Measurements from ENCODE around the gene PKD2L1. TPM values are rescaled to one million over a fixed set of nuclear protein-coding genes. Genes with fewer than 3 reads are reported as not detected.
"Not testable (repeated sequence)": the region's sequence is repeated elsewhere in the genome, so short reads cannot be mapped to it uniquely, and the experiment has no call there.

Gene PKD2L1
- total RNA-seq, 1 donor from 2014 or later = 0.44 TPM

DNA sequence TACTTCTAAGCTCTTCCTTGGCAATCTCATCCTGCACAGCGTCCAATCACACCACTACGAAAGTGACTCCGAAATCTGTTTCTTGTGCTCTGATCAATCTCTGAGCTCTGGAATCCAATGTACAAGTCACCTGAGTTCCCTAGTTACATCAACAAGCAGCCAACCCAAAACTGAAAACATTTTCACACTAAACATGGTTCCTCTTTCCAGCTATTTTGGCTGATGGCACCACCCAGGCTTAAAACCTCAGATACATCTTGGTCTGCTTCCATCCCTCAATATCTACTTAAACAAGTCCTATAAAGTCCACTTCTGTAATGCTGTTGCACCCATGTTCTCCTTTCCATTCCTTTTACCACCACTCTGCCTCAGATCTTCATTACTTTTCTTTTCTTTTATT, 47.1 kb downstream of the PKD2L1 start:
- DNase-seq = no peak
- no peak overlapping the region for H3K27ac Mint-ChIP-seq (ENCODE audit: unreplicated experiment)
- peaks cover 12% of the 10 kb centered on the region for H3K9me3 Mint-ChIP-seq (ENCODE audit: unreplicated experiment)
- TF ChIP-seq, protein P1, sequence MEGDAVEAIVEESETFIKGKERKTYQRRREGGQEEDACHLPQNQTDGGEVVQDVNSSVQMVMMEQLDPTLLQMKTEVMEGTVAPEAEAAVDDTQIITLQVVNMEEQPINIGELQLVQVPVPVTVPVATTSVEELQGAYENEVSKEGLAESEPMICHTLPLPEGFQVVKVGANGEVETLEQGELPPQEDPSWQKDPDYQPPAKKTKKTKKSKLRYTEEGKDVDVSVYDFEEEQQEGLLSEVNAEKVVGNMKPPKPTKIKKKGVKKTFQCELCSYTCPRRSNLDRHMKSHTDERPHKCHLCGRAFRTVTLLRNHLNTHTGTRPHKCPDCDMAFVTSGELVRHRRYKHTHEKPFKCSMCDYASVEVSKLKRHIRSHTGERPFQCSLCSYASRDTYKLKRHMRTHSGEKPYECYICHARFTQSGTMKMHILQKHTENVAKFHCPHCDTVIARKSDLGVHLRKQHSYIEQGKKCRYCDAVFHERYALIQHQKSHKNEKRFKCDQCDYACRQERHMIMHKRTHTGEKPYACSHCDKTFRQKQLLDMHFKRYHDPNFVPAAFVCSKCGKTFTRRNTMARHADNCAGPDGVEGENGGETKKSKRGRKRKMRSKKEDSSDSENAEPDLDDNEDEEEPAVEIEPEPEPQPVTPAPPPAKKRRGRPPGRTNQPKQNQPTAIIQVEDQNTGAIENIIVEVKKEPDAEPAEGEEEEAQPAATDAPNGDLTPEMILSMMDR (IDR thresholded peaks at IDR 0.05; ENCODE audit: partially characterized antibody, unreplicated experiment) = no peak
- peaks cover 7% of the 10 kb centered on the region for H3K36me3 Mint-ChIP-seq (ENCODE audit: unreplicated experiment)
- no peak overlapping the region for H3K4me3 Mint-ChIP-seq (ENCODE audit: unreplicated experiment)
- H3K4me1 Mint-ChIP-seq (ENCODE audit: low read depth, unreplicated experiment) = peaks cover 8% of the 10 kb centered on the region
- peaks cover 12% of the 10 kb centered on the region for H3K27me3 Mint-ChIP-seq (ENCODE audit: unreplicated experiment)

DNA sequence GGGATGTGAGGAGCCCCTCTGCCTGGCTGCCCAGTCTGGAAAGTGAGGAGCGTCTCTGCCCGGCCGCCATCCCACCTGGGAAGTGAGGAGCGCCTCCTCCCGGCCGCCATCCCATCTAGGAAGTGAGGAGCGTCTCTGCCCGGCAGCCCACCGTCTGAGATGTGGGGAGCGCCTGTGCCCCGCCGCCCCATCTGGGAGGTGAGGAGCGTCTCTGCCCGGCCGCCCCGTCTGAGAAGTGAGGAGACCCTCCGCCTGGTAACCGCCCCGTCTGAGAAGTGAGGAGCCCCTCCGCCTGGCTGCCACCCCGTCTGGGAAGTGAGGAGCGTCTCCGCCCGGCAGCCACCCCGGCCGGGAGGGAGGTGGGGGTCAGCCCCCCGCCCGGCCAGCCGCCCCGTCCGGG, 53.1 kb downstream of the PKD2L1 start:
- not testable (repeated sequence) for H3K4me3 Mint-ChIP-seq (ENCODE audit: unreplicated experiment); H3K27ac Mint-ChIP-seq (ENCODE audit: unreplicated experiment); DNase-seq; H3K9me3 Mint-ChIP-seq (ENCODE audit: unreplicated experiment); H3K27me3 Mint-ChIP-seq (ENCODE audit: unreplicated experiment); H3K4me1 Mint-ChIP-seq (ENCODE audit: low read depth, unreplicated experiment)
- H3K36me3 Mint-ChIP-seq (ENCODE audit: unreplicated experiment) = peaks cover 14% of the 10 kb centered on the region

DNA sequence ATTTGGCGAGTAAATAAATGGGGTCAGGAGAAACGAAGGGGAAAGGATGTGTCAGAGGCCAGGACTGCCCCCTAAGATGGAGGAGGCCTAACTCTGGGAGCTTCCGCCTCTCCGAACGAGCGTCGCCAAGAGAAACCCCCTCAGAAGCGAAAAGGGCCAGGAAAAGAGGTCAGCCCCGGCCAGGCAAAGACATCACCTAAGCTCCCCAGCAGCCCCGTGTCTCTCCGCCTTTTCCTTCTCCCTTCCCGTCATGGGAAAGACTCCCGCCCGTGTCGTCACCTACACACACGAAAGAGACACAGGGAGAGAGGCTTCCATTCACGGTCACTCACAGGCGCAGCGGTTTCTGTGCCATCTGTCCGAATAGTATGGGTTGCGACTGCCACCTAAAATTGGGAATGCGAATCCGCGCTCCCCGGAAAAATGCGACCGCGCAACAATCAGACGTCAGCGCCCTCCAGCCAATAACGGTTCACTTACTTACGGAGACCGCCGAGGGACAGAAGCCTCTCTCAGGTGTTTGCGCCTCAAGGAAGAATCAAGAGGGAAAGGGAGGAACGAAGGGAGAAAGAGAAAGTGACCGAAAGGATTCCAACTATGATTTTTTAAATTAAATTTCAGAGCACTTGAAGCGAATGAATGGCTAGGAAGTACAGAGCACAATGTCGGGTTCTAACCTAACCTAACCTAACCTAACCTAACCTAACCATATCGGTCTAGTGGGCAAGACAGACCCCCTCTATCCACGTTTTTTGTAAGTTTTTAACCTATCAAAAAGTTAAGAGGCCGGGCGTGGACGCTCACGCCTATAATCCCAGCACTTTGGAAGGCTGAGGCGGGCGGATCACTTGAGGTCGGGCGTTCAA, 62.6 kb downstream of the PKD2L1 start, which contains the start of gene CWF19L1:
TSS of gene CWF19L1 (minus strand) at position 400 of the 866 bp plus-strand sequence. CDS start at position 355, 45 bp downstream.
- peaks cover 2% of the 10 kb centered on the region for H3K4me1 Mint-ChIP-seq (ENCODE audit: low read depth, unreplicated experiment)

GRCh38 chr10:100265821-100266485, 64.1 kb downstream of the PKD2L1 start:
- no peak for DNase-seq
- TF ChIP-seq, protein P1 (IDR thresholded peaks at IDR 0.05; ENCODE audit: partially characterized antibody, unreplicated experiment) = no peak
- peak overlapping the region; percentile 63 for H3K4me3 Mint-ChIP-seq (ENCODE audit: unreplicated experiment)
- H3K27me3 Mint-ChIP-seq (ENCODE audit: unreplicated experiment) = peaks cover 4% of the 10 kb centered on the region
- no peaks in the 10 kb centered on the region for H3K36me3 Mint-ChIP-seq (ENCODE audit: unreplicated experiment)
- peaks cover 6% of the 10 kb centered on the region for H3K9me3 Mint-ChIP-seq (ENCODE audit: unreplicated experiment)
- no peak overlapping the region for H3K27ac Mint-ChIP-seq (ENCODE audit: unreplicated experiment)
- H3K4me1 Mint-ChIP-seq (ENCODE audit: low read depth, unreplicated experiment) = peaks cover 2% of the 10 kb centered on the region

More for the DNA sequence above, 62.6 kb downstream of the PKD2L1 start, which contains the start of gene CWF19L1:
- Mint-ChIP-seq H3K4me3 (ENCODE audit: unreplicated experiment) (peak within 1 kb of the TSS; percentile 99), H3K27ac (ENCODE audit: unreplicated experiment) (peak within 1 kb of the TSS; percentile 99), H3K36me3 (ENCODE audit: unreplicated experiment) (no peaks in the 10 kb centered on the region), H3K27me3 (ENCODE audit: unreplicated experiment) (peaks cover 4% of the 10 kb centered on the region), H3K9me3 (ENCODE audit: unreplicated experiment) (peaks cover 6% of the 10 kb centered on the region)
- TF ChIP-seq, protein P1 (IDR thresholded peaks at IDR 0.05; ENCODE audit: partially characterized antibody, unreplicated experiment) = no peak
- DNase-seq = peak; percentile 88

- DNase-seq = no peak
- Mint-ChIP-seq H3K27ac (ENCODE audit: unreplicated experiment) (no peak overlapping the region), H3K4me1 (ENCODE audit: low read depth, unreplicated experiment) (no peaks in the 10 kb centered on the region), H3K9me3 (ENCODE audit: unreplicated experiment) (no peaks in the 10 kb centered on the region), H3K27me3 (ENCODE audit: unreplicated experiment) (no peaks in the 10 kb centered on the region), H3K36me3 (ENCODE audit: unreplicated experiment) (no peaks in the 10 kb centered on the region), H3K4me3 (ENCODE audit: unreplicated experiment) (no peak overlapping the region)
- TF ChIP-seq, protein P1 (IDR thresholded peaks at IDR 0.05; ENCODE audit: partially characterized antibody, unreplicated experiment) = no peak
Measured at GRCh38 chr10:100254191-100254590, 75.8 kb downstream of the PKD2L1 start.

Measured in glutamatergic neuron (in vitro differentiated cells).